ENCODE measurements around the gene TM4SF18.

DNA sequence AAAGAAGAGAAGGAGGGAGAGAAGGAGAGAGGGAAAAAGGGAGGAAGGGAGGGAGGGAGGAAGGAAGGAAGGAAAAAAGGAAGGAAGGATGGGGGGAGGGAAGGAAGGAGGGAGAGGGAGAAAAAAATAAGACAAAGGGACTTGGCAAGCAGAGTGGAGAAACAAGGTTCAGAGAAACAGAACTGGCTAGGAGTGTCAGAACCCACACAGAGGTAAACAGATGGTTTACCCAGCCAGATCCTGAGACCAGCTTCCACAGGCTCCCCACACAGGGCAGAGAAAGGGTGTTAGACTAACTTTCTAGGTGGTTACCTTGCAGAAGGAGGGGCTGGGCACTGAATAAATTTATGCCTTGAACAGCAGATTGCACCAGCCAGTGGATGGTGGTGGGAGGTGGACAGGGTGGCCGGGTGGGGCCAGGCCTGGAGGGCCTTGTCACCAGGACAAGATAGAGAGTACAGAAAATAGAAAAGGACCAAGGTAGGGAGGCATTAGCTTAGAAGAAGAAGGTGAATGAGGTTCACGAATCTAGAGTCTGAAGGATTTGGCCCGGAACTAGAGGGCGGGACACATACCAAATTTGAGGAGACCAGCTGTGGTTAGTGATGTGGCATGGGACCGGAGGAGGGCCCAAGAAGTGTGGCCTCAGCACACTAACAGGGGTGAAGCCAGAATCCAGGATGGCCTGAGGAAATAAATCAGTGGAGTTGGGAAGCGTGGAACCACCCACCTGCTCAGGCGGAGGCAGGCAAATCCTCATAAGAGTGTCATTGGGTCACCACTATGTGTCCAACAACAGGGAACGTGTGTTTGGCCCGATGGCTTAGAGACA is 45.3 kb upstream of the TM4SF18 start:
- TF ChIP-seq, protein P1, sequence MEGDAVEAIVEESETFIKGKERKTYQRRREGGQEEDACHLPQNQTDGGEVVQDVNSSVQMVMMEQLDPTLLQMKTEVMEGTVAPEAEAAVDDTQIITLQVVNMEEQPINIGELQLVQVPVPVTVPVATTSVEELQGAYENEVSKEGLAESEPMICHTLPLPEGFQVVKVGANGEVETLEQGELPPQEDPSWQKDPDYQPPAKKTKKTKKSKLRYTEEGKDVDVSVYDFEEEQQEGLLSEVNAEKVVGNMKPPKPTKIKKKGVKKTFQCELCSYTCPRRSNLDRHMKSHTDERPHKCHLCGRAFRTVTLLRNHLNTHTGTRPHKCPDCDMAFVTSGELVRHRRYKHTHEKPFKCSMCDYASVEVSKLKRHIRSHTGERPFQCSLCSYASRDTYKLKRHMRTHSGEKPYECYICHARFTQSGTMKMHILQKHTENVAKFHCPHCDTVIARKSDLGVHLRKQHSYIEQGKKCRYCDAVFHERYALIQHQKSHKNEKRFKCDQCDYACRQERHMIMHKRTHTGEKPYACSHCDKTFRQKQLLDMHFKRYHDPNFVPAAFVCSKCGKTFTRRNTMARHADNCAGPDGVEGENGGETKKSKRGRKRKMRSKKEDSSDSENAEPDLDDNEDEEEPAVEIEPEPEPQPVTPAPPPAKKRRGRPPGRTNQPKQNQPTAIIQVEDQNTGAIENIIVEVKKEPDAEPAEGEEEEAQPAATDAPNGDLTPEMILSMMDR (IDR thresholded peaks at IDR 0.05) = no peak
- no peak for TF ChIP-seq POLR2A (IDR thresholded peaks at IDR 0.05)
